Measurements from ENCODE around the gene CXorf38. TPM values are rescaled to one million over a fixed set of nuclear protein-coding genes. Genes with fewer than 3 reads are reported as not detected.

Gene CXorf38
- total RNA-seq, 1 experiment from 2014 or later, result 10.5 TPM

DNA sequence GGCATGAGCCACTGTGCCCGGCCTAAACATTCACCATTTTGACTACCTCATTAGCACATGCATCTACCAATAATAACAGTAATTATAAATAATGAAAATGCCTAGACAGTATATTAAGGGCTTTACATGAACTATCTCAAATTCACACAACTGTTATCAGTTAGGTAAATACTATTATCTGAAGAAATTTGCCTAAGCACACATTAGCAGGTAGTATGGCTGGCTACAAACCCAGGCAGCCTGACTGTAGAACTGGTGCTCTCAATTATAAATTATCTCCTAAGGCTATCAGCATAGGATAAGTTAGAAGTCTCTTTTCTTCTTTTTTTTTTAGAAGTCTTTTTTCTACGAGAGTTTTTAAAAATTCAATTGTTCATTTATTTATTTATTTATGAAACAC is 14.1 kb upstream of the CXorf38 start:
- Histone ChIP-seq H3K56ac (ENCODE audit: insufficient read length, low read depth, low read length) (no peak overlapping the region), H4K91ac (ENCODE audit: insufficient read length, low read depth, low read length) (no peak overlapping the region), H4K8ac (replicated peaks; ENCODE audit: insufficient read length, low read depth, low read length) (no peak overlapping the region), H4K5ac (ENCODE audit: insufficient read length, low read depth, low read length) (no peak overlapping the region), H3T11ph (ENCODE audit: low read length) (no peak overlapping the region), H2AK5ac (ENCODE audit: insufficient read length, low read length) (no peak overlapping the region), H2BK20ac (ENCODE audit: low read depth, low read length, poor library complexity, severe bottlenecking) (no peak overlapping the region), H3K79me2 (ENCODE audit: insufficient read depth, low read length) (no peaks in the 10 kb centered on the region), H2BK5ac (ENCODE audit: insufficient read length, low read length) (no peak overlapping the region), H3K18ac (ENCODE audit: insufficient read length, low read depth, low read length) (no peak overlapping the region), H3K4me2 (ENCODE audit: insufficient read depth, insufficient read length, low read length) (no peak overlapping the region), H3K27ac (ENCODE audit: insufficient read length, low read depth, low read length) (no peak overlapping the region), H3K27me3 (ENCODE audit: insufficient read depth, low read length) (no peaks in the 10 kb centered on the region), H2BK12ac (ENCODE audit: insufficient read length, low read depth, low read length) (no peak overlapping the region), H2BK120ac (ENCODE audit: low read depth, low read length, poor library complexity, severe bottlenecking) (no peak overlapping the region), H3K9me3 (ENCODE audit: control insufficient read depth, low read depth, low read length) (no peaks in the 10 kb centered on the region), H3K79me1 (ENCODE audit: insufficient read depth, low read depth, low read length, poor library complexity, severe bottlenecking) (no peaks in the 10 kb centered on the region), H3K14ac (ENCODE audit: insufficient read depth, low read length) (no peak overlapping the region), H3K23ac (ENCODE audit: insufficient read length, low read depth, low read length) (no peak overlapping the region), H3K4ac (ENCODE audit: low read depth, low read length) (no peak overlapping the region), H3K4me1 (ENCODE audit: insufficient read depth, low read length) (no peaks in the 10 kb centered on the region; the same call in 1 of the 2 replicates), H3K23me2 (ENCODE audit: insufficient read length, low read depth, low read length, poor library complexity, severe bottlenecking) (no peaks in the 10 kb centered on the region), H3K9ac (ENCODE audit: extremely low read depth, insufficient read length, low read length) (no peak overlapping the region), H4K20me1 (ENCODE audit: control insufficient read depth, insufficient read depth, insufficient read length) (no peaks in the 10 kb centered on the region), H2AFZ (ENCODE audit: low read length) (no peak overlapping the region), H2BK15ac (ENCODE audit: low read depth, low read length) (no peak overlapping the region)
- H3K4me1 Mint-ChIP-seq, result peaks cover 2 to 5% of the 10 kb centered on the region in 2 experiments; a peak in 1 of 4 replicates
- peaks cover 51% of the 10 kb centered on the region in 2 experiments for H3K9me3 Mint-ChIP-seq
- no peak for TF ChIP-seq CTCF (conservative IDR thresholded peaks at IDR 0.05)
- no peaks in the 10 kb centered on the region for H3K27me3 Mint-ChIP-seq (ENCODE audit: low read depth)
- WGBS (ENCODE audit: extremely low coverage, insufficient read length, low lambda C conversion rate), result no CpG with 5 or more reads among the region's 2 CpGs
- no peak overlapping the region for H3K4me3 Mint-ChIP-seq
- no peak overlapping the region for H3K27ac Mint-ChIP-seq
- no peak for DNase-seq
- H3K36me3 Mint-ChIP-seq (ENCODE audit: insufficient read depth in 1 of 3, low read depth in 3 of 3), result peaks cover 45 to 83% (median 68%) of the 10 kb centered on the region in 3 experiments
